ENCODE data around the gene DTNA. TPM values are rescaled to one million over a fixed set of nuclear protein-coding genes. Genes with fewer than 3 reads are reported as not detected.

The DTNA gene
- total RNA-seq, 1 donor from 2014 or later = 1.6 TPM

GRCh38 chr18:34803877-34804400 is 93.8 kb downstream of the DTNA start:
- ATAC-seq = no peak
- DNase-seq (ENCODE audit: low spot score) = no peak

GRCh38 chr18:34805103-34805877 is 95.2 kb downstream of the DTNA start:
- no peak for DNase-seq (ENCODE audit: low spot score)
- peak; percentile 32 for ATAC-seq

- DNase-seq (ENCODE audit: low spot score) (no peak), ATAC-seq (no peak)
These were observed 95.8 kb downstream of the DTNA start for GRCh38 chr18:34805878-34806351.

- DNase-seq (ENCODE audit: low spot score) (no peak), ATAC-seq (peak; percentile 45)
These were observed 96.4 kb downstream of the DTNA start for GRCh38 chr18:34806527-34806926.

GRCh38 chr18:34807106-34807796 is 97.2 kb downstream of the DTNA start:
- DNase-seq (ENCODE audit: low spot score) (no peak), ATAC-seq (peak; percentile 21)

GRCh38 chr18:34808389-34808788 is 98.3 kb downstream of the DTNA start:
- ATAC-seq = peak; percentile 79
- no peak for DNase-seq (ENCODE audit: low spot score)

GRCh38 chr18:34809451-34810072 is 99.5 kb downstream of the DTNA start:
- ATAC-seq (peak; percentile 45), DNase-seq (ENCODE audit: low spot score) (no peak)

- ATAC-seq = no peak
- DNase-seq (ENCODE audit: low spot score) = no peak
These were observed 106.1 kb downstream of the DTNA start for GRCh38 chr18:34816183-34816582.

- ATAC-seq (no peak), DNase-seq (ENCODE audit: low spot score) (no peak)
These were observed 107.5 kb downstream of the DTNA start for GRCh38 chr18:34817636-34818035.

- ATAC-seq (no peak), DNase-seq (ENCODE audit: low spot score) (no peak)
These were observed 108.0 kb downstream of the DTNA start for GRCh38 chr18:34818064-34818463.

- DNase-seq (ENCODE audit: low spot score) (no peak), ATAC-seq (no peak)
These were observed 110.4 kb downstream of the DTNA start for GRCh38 chr18:34820360-34821065.

GRCh38 chr18:34821669-34822210 is 111.6 kb downstream of the DTNA start:
- ATAC-seq (no peak), DNase-seq (ENCODE audit: low spot score) (no peak)

GRCh38 chr18:34828093-34828492 is 118.0 kb downstream of the DTNA start:
- DNase-seq (ENCODE audit: low spot score) = no peak

GRCh38 chr18:34834897-34835296 is 124.8 kb downstream of the DTNA start:
- DNase-seq (ENCODE audit: low spot score) (no peak), ATAC-seq (no peak)

More at GRCh38 chr18:34828093-34828492, 118.0 kb downstream of the DTNA start:
- no peak for ATAC-seq

GRCh38 chr18:34835466-34835865 is 125.4 kb downstream of the DTNA start:
- DNase-seq (ENCODE audit: low spot score) (no peak), ATAC-seq (no peak)

GRCh38 chr18:34837769-34838272 is 127.7 kb downstream of the DTNA start:
- DNase-seq (ENCODE audit: low spot score) = no peak

GRCh38 chr18:34838669-34839068 is 128.6 kb downstream of the DTNA start:
- DNase-seq (ENCODE audit: low spot score) = no peak
- ATAC-seq = no peak

More at GRCh38 chr18:34837769-34838272, 127.7 kb downstream of the DTNA start:
- ATAC-seq = peak; percentile 25

GRCh38 chr18:34840256-34840826 is 130.2 kb downstream of the DTNA start:
- no peak for DNase-seq (ENCODE audit: low spot score)
- ATAC-seq = no peak

- DNase-seq (ENCODE audit: low spot score) (no peak), ATAC-seq (no peak)
These were observed 131.8 kb downstream of the DTNA start for GRCh38 chr18:34841891-34842290.

GRCh38 chr18:34844072-34844471 is 134.0 kb downstream of the DTNA start:
- ATAC-seq = no peak
- no peak for DNase-seq (ENCODE audit: low spot score)

Data from left lobe of liver (tissue), 2 donors.